Activated CD4-positive, alpha-beta T cell treated with anti-CD3 and anti-CD28 coated beads, Interleukin-2, amount 10 ng/mL, durations not matched to agents 7 days and 5 days (primary cell): ENCODE results near the gene IFI30. TPM values are rescaled to one million over a fixed set of nuclear protein-coding genes. Genes with fewer than 3 reads are reported as not detected.

Experiments used
- CTCF ChIA-PET: fragments of 350-600 bp; sonication (Branson Sonifier 250); formaldehyde crosslinking; loops from one replicate; lab custom pipeline; 2021; ENCODE audit warnings: antibody characterized with exemption; lab: Charles Lee
- POLR2A ChIA-PET: fragments of 350-600 bp; sonication (Branson Sonifier 250); formaldehyde crosslinking; loops from one replicate; lab custom pipeline; 2021; ENCODE audit warnings: antibody characterized with exemption; lab: Charles Lee
- DNase-seq: peaks from one replicate; pipeline ENCODE4 v3.0.0-alpha.2; 2020
- H3K27ac Mint-ChIP-seq: one replicate; pipeline ENCODE4 v1.8.0; 2021; ENCODE audit warnings: mild to moderate bottlenecking, moderate library complexity, mixed read lengths
- H3K27me3 Mint-ChIP-seq: one replicate; pipeline ENCODE4 v1.8.0; 2021; ENCODE audit warnings: mixed read lengths
- H3K36me3 Mint-ChIP-seq: one replicate; pipeline ENCODE4 v1.8.0; 2021; ENCODE audit warnings: low read depth, mixed read lengths
- H3K4me1 Mint-ChIP-seq: one replicate; pipeline ENCODE4 v1.8.0; 2021; ENCODE audit warnings: mixed read lengths
- H3K4me3 Mint-ChIP-seq: one replicate; pipeline ENCODE4 v1.8.0; 2021; ENCODE audit warnings: mild to moderate bottlenecking, moderate library complexity, mixed read lengths
- H3K9me3 Mint-ChIP-seq: one replicate; pipeline ENCODE4 v1.8.0; 2021; ENCODE audit warnings: mixed read lengths
- total RNA-seq, 2 experiments: library from RNA; stranded (reverse); gene quantifications; one replicate each; pipeline ENCODE4 v1.2.3, GENCODE V29; 2021

Gene IFI30
- total RNA-seq, 2 experiments from 2014 or later, result 54.1 to 58.9 TPM

DNA sequence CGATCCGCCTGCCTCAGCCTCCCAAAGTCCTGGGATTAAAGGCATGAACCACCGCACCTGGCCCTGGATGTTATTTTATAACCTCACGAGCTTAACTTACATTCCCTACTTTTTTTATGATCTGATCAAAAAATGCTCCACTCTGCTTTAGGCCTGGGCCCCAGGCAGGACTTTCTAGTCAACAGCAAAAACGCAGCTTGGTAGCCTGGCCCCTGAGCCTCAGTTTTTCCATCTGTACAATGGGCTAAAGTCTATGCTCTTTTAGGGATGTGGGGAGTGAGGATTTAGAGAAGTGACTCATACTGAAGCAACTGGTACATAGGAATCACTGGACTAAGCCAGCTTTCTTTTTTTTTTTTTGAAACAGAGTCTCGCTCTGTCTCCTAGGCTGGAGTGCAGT lies 32.6 kb upstream of the IFI30 start:
- POLR2A ChIA-PET, result interaction anchor here (0.7 kb wide), 1 partner anchor 10 kb away, joined by 3 read pairs; no protein-coding TSS in a partner anchor
- H3K27ac Mint-ChIP-seq, result no peak overlapping the region

DNA sequence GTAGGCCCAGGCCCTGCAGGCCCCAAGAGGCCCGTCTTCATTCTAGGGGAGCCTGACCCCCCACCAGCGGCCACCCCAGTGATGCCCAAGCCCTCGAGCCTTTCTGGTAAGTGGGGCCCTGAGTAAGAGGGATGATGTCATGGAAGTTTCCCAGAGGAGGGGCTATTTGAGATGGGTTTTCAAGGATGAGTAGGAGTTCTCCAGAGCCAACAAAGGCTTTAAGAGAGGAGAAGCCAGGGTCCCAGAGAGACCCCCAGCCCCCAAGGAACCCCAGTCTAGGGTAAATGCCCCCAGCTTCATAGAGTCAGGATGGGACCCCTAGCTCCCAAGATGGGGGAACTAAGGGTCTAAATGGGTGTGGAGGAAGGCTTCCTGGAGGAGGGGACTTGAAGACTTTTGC lies 29.7 kb upstream of the IFI30 start:
- Mint-ChIP-seq H3K9me3 (no peaks in the 10 kb centered on the region), H3K4me1 (no peaks in the 10 kb centered on the region), H3K27ac (no peak overlapping the region), H3K27me3 (no peaks in the 10 kb centered on the region), H3K4me3 (no peak overlapping the region), H3K36me3 (peaks cover 53% of the 10 kb centered on the region)
- DNase-seq, result no peak
- ChIA-PET CTCF (interaction anchor here (1.5 kb wide), 1 partner anchor 10 kb away, joined by 4 read pairs; no protein-coding TSS in a partner anchor), POLR2A (no interaction called here)

More for the DNA sequence above, 32.6 kb upstream of the IFI30 start:
- CTCF ChIA-PET, result interaction anchor here (0.8 to 3.0 kb wide), 3 partner anchors 10 to 195 kb away, joined by 3 to 18 read pairs (median 4); partner anchors contain the start of gene PIK3R2
- DNase-seq, result no peak
- Mint-ChIP-seq H3K36me3 (peaks cover 45% of the 10 kb centered on the region), H3K4me3 (no peak overlapping the region), H3K27me3 (no peaks in the 10 kb centered on the region), H3K4me1 (no peaks in the 10 kb centered on the region), H3K9me3 (no peaks in the 10 kb centered on the region)

DNA sequence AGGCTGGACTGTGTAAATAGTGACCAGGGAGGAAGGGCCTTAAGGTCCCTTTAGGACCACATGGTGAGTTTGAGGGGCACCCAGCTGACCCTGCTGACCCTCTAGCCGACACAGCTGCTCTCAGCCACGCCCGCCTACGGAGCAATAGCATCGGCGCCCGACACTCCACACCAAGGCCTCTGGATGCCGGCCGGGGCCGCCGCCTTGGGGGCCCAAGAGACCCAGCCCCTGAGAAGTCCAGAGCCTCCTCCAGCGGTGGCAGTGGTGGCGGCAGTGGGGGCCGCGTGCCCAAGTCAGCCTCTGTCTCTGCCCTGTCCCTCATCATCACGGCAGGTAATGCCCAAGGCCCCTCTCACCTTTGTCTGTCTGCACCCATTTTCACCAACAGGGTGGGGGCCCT lies 29.3 kb upstream of the IFI30 start:
- H3K9me3 Mint-ChIP-seq, result no peaks in the 10 kb centered on the region
- H3K27ac Mint-ChIP-seq, result no peak overlapping the region
- H3K36me3 Mint-ChIP-seq, result peaks cover 52% of the 10 kb centered on the region

GRCh38 chr19:18144906-18145305 lies 28.7 kb upstream of the IFI30 start:
- Mint-ChIP-seq H3K27ac (peak overlapping the region; percentile 31), H3K4me1 (no peaks in the 10 kb centered on the region), H3K9me3 (no peaks in the 10 kb centered on the region), H3K4me3 (no peak overlapping the region), H3K36me3 (peaks cover 50% of the 10 kb centered on the region), H3K27me3 (no peaks in the 10 kb centered on the region)
- DNase-seq, result no peak
- ChIA-PET CTCF (interaction anchor here (1.0 to 1.5 kb wide), 3 partner anchors 9 to 16 kb away, joined by 3 to 5 read pairs (median 4); no protein-coding TSS in a partner anchor), POLR2A (interaction anchor here (0.7 kb wide), 1 partner anchor 59 kb away, joined by 4 read pairs; no protein-coding TSS in a partner anchor)

More for the DNA sequence above, 29.3 kb upstream of the IFI30 start:
- no peaks in the 10 kb centered on the region for H3K4me1 Mint-ChIP-seq
- no peak for DNase-seq
- no peak overlapping the region for H3K4me3 Mint-ChIP-seq
- ChIA-PET CTCF (interaction anchor here (1.4 to 1.5 kb wide), 2 partner anchors 8 to 10 kb away, joined by 4 to 5 read pairs; no protein-coding TSS in a partner anchor), POLR2A (interaction anchor here (0.7 kb wide), 1 partner anchor 59 kb away, joined by 4 read pairs; no protein-coding TSS in a partner anchor)
- H3K27me3 Mint-ChIP-seq, result no peaks in the 10 kb centered on the region

DNA sequence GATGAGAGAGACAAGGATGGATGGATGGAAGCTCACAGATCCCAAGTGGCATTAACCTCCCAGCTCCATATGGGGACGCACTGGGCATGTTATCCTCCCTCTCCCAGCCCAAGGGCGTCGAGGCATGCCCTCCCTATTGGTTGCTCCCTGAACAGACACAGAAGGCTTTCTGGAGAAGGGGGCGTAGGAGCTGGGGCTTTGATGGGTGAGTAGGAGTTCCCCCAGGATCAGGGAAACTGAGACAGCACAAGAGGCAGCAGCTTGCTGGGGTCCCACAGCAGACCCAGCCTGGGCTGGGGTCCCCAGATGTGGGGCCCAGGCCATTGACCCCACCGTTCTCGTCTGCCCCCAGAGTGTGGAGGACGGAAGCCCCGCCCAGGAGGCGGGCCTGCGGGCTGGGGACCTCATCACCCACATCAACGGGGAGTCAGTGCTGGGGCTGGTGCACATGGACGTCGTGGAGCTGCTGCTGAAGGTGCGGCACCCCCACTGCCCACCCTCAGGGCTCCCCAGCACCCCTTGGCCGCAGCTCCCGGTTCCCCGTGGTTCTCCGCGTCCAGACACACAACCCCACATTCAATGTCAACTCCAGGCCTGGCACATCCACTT lies 28.1 kb upstream of the IFI30 start:
- Mint-ChIP-seq H3K27ac (peak overlapping the region; percentile 31), H3K9me3 (no peaks in the 10 kb centered on the region), H3K27me3 (no peaks in the 10 kb centered on the region), H3K36me3 (peaks cover 49% of the 10 kb centered on the region), H3K4me3 (no peak overlapping the region), H3K4me1 (peaks cover 3% of the 10 kb centered on the region)
- no peak for DNase-seq
- ChIA-PET CTCF (interaction anchor here (1.0 to 1.4 kb wide), 2 partner anchors 9 to 15 kb away, joined by 3 to 5 read pairs; no protein-coding TSS in a partner anchor), POLR2A (no interaction called here)

DNA sequence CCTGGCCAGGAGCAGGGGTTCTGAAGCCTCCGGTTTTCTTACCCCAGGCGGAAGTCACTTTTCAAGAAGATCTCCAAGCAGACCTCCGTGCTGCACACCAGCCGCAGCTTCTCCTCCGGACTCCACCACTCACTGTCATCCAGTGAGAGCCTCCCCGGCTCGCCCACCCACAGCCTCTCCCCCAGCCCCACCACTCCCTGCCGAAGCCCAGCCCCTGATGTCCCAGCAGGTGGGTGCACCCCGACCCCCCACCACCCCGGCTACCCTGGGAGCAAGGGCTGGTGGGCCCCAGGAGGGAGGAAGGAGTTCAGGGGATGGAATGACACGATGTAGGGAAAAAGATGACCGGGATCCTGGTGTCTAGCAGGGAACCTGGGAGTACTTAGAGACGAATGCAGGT lies 26.2 kb upstream of the IFI30 start:
- Mint-ChIP-seq H3K4me1 (peaks cover 17% of the 10 kb centered on the region), H3K9me3 (no peaks in the 10 kb centered on the region), H3K27me3 (no peaks in the 10 kb centered on the region), H3K36me3 (peaks cover 40% of the 10 kb centered on the region), H3K27ac (peak overlapping the region; percentile 31), H3K4me3 (no peak overlapping the region)
- CTCF ChIA-PET, result no interaction called here
- no peak for DNase-seq
- POLR2A ChIA-PET, result no interaction called here

DNA sequence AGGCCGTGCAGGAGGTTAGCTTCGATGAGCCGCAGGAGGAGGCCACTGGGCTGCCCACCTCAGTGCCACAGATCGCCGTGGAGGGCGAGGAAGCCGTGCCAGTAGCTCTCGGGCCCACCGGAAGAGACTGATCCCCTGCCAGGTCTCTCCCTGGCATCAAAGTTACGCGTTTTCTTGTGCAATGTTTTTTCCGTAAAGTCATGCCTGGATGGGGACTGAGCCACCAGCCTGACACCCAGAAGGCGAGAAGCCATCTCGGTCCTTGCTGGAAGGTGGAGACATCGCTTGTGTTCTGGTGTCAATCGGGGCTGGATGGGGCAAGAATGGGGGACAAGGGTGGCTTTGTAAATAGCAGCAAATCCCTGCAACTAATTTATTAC lies 24.0 kb upstream of the IFI30 start:
- POLR2A ChIA-PET, result no interaction called here
- CTCF ChIA-PET, result no interaction called here

GRCh38 chr19:18150776-18151624 lies 22.6 kb upstream of the IFI30 start:
- POLR2A ChIA-PET, result interaction anchor here (0.6 kb wide), 2 partner anchors 10 to 1653 kb away, joined by 3 to 4 read pairs; no protein-coding TSS in a partner anchor
- CTCF ChIA-PET, result interaction anchor here (0.6 to 3.1 kb wide), 11 partner anchors 10 to 214 kb away, joined by 3 to 18 read pairs (median 6); partner anchors contain the start of gene MPV17L2

More for the DNA sequence above, 24.0 kb upstream of the IFI30 start:
- Mint-ChIP-seq H3K36me3 (peaks cover 28% of the 10 kb centered on the region), H3K27ac (no peak overlapping the region), H3K4me3 (no peak overlapping the region), H3K27me3 (no peaks in the 10 kb centered on the region), H3K9me3 (no peaks in the 10 kb centered on the region), H3K4me1 (peaks cover 26% of the 10 kb centered on the region)
- DNase-seq, result no peak

DNA sequence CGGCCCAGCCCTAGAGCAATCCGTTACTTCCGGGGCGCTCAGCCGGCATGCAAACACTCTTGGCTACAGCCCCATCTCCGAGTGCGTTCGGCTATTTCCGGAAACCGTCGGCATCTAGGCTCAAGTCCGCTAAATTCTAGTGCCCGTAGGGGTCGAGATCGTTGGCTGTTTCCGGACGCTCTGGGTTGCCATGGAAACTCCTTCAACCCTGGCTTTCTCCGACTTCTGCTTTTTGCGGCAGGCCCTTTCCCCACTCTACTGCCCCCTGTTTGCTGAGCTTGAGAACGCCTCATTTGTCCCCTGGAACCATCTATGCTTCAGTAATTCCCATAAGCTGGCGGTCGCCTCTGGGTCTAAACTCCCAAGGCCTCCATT lies 21.2 kb upstream of the IFI30 start:
- H3K27ac Mint-ChIP-seq, result peak overlapping the region; percentile 99
- DNase-seq, result peak; percentile 99
- H3K27me3 Mint-ChIP-seq, result no peaks in the 10 kb centered on the region
- CTCF ChIA-PET, result interaction anchor here (0.6 to 3.1 kb wide), 19 partner anchors 9 to 214 kb away, joined by 3 to 18 read pairs (median 4); partner anchors contain the start of gene IFI30
- peaks cover 14% of the 10 kb centered on the region for H3K36me3 Mint-ChIP-seq
- POLR2A ChIA-PET, result no interaction called here
- H3K4me1 Mint-ChIP-seq, result peaks cover 27% of the 10 kb centered on the region
- no peaks in the 10 kb centered on the region for H3K9me3 Mint-ChIP-seq
- H3K4me3 Mint-ChIP-seq, result peak overlapping the region; percentile 82

More at GRCh38 chr19:18150776-18151624, 22.6 kb upstream of the IFI30 start:
- H3K27me3 Mint-ChIP-seq, result no peaks in the 10 kb centered on the region
- peak overlapping the region; percentile 82 for H3K4me3 Mint-ChIP-seq
- DNase-seq, result no peak
- H3K4me1 Mint-ChIP-seq, result peaks cover 27% of the 10 kb centered on the region
- H3K36me3 Mint-ChIP-seq, result peaks cover 21% of the 10 kb centered on the region
- peak overlapping the region; percentile 99 for H3K27ac Mint-ChIP-seq
- H3K9me3 Mint-ChIP-seq, result no peaks in the 10 kb centered on the region

DNA sequence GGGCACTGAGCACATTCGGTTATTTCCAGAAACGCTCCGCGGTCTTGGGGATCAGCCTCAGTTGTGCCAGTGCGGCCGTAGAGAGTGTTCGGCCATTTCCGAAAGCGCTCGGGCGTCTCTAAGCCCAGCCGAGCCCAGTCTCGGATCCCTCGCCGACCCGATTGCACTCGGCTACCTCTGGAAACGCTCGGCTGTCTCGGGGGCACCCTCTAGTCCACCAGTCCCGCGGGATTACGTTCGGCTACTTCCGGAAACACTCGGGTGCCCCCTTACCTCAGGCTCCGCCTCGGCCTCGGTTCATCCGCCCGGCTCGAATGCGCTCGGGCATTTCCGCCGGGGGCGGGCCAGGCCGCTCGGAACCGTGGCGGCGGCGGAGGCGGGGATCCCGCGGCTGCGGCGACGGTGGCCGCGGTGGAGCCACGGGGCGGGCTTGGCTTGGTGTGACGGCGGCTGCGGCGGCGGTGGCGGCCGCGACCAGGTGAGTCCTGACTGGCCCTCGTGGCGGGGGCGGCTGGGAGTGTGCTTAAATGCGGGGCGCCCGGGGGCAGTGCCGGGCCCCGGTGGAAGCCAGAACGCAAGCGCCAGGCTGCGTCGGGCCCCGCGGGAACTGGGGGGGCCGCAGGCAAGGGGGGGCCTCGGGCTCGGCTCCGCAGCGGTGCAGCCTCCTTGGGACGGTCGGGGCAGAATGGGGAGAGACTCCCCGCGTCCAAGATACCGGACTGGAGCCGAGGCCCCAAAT lies 20.6 kb upstream of the IFI30 start, which contains the start of gene PIK3R2:
PIK3R2 (plus strand) TSS at position 347 of the 739 bp plus-strand sequence. CDS start 2,717 bp downstream, outside the sequence.
- H3K36me3 Mint-ChIP-seq, result peaks cover 12% of the 10 kb centered on the region
- peak within 1 kb of the TSS; percentile 99 for H3K27ac Mint-ChIP-seq
- H3K27me3 Mint-ChIP-seq, result no peaks in the 10 kb centered on the region
- CTCF ChIA-PET, result interaction anchor here (0.6 to 3.1 kb wide), 15 partner anchors 8 to 215 kb away, joined by 3 to 18 read pairs (median 4); partner anchors contain the start of gene IFI30
- peak within 1 kb of the TSS; percentile 82 for H3K4me3 Mint-ChIP-seq
- POLR2A ChIA-PET, result no interaction called here
- no peaks in the 10 kb centered on the region for H3K9me3 Mint-ChIP-seq
- H3K4me1 Mint-ChIP-seq, result peaks cover 27% of the 10 kb centered on the region
- peak; percentile 100 for DNase-seq

DNA sequence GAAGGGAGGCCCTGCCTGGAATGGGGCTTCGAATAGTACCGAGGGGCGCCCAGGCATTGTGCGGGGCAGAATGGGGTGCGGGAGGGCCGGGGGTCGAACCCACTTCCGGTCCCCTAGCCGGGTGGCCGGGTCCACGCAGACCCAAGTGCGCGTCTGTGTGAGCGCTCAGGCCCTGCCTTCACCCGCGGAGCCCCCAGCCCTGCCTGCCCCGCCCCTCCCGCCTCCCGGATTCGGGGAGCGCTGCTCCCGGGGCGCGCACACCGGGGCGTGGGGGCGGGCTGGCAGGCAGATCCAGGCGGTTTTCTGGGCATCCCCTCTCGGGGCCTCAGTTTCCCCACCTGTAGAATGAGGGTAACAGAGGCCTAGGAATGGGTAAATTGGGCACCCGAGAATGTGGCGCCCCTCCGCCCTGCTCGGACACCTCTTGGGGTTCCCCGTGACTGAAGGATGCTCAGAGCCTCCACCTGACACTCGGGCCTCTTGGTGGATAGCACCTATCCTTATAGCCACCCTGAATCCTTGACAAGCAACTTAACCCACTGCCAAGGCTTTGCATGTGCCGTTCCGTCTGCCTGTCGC lies 20.0 kb upstream of the IFI30 start:
- ChIA-PET CTCF (no interaction called here), POLR2A (no interaction called here)
- Mint-ChIP-seq H3K9me3 (no peaks in the 10 kb centered on the region), H3K36me3 (peaks cover 7% of the 10 kb centered on the region), H3K27me3 (no peaks in the 10 kb centered on the region), H3K4me1 (peaks cover 27% of the 10 kb centered on the region), H3K4me3 (peak overlapping the region; percentile 82), H3K27ac (peak overlapping the region; percentile 85)
- DNase-seq, result no peak
